Neural cell (in vitro differentiated cells): Measurements from ENCODE around the gene XPA.

Experiments
- CTCF ChIP-seq: fragments of 450-650 bp; IDR thresholded peaks from 2 replicates; pipeline ENCODE4 v1.5.1; 2014; ENCODE audit warnings: antibody characterized with exemption, mild to moderate bottlenecking, moderate library complexity; ENCODE audit not compliant: poor library complexity, severe bottlenecking
- EZH2 ChIP-seq: fragments of 200-600, 300-800 bp; shearing (Covaris generic), sonication (generic); IDR thresholded peaks from 2 replicates; pipeline ENCODE4 v1.6.1; 2014; ENCODE audit warnings: antibody characterized with exemption, low read length, borderline replicate concordance, mild to moderate bottlenecking; ENCODE audit not compliant: insufficient read depth, poor library complexity, severe bottlenecking
- POLR2AphosphoS5 ChIP-seq: IDR thresholded peaks from 2 replicates; pipeline ENCODE4 v1.6.1; 2012
- REST ChIP-seq: IDR thresholded peaks from 2 replicates; pipeline ENCODE4 v1.6.1; 2012; ENCODE audit warnings: borderline replicate concordance
- SMC3 ChIP-seq: fragments of 450-650 bp; conservative IDR thresholded peaks from 2 replicates; pipeline ENCODE4 v1.6.1; 2014; ENCODE audit warnings: antibody characterized with exemption, mild to moderate bottlenecking, moderate library complexity; ENCODE audit not compliant: poor library complexity
- TAF1 ChIP-seq: IDR thresholded peaks from 2 replicates; pipeline ENCODE4 v1.6.1; 2012; ENCODE audit warnings: low read depth

GRCh38 chr9:97647996-97648395, 49.1 kb downstream of the XPA start:
- no peak for TF ChIP-seq EZH2
- no peak for TF ChIP-seq CTCF
- no peak for TF ChIP-seq SMC3
- TF ChIP-seq TAF1: no peak
- TF ChIP-seq POLR2AphosphoS5: no peak
- TF ChIP-seq REST: no peak
